ENCODE results near the gene NSG1. TPM values are rescaled to one million over a fixed set of nuclear protein-coding genes. Genes with fewer than 3 reads are reported as not detected.
A peak's percentile ranks its signal among the peaks of the same experiment; 100 is the strongest.

Gene NSG1
- total and polyA plus RNA-seq, 2 donors (not counting 1 experiment from before 2014, with no cell fraction given) = 0.17 to 1.1 TPM

DNA sequence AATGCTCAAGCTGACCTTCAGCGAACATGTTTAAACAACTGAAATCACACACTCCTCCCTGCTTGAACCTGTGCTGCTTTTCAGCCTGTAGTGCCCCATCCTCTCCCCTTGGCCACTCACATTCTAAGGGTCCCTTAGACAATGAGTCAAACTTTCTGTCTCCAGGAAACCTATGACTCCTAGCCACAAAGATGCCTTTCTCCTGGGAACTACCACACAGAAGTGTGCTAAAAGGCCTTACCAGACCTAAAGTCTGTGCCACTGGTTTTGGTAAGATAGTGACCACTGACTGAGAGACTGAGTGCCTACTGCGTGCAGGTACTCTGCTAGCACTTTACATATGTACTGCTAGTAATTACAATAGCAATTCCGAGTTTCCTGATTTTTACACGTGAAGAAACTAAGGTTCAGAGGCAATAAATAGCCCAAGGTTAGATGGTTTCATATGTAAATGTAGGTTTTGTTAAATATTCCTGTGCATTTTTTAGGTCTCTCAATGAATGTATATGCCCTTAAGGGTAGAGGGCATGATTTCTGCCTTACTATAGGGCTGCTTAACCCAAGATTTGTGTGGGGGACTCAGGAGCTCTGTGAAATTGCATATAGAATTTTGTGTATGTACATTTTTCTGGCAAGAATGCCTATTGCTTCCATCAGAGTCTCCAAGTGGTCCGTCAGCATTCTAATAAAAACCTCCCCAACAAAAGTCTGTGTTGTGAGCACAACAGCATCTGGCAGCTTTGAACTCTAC, 71.1 kb downstream of the NSG1 start:
- no peaks in the 10 kb centered on the region for H3K4me1 ChIP-seq (ENCODE audit: control insufficient read depth, extremely low read depth, insufficient read depth, low read length)
- H3K4me3 ChIP-seq (replicated peaks in 1 of 4; ENCODE audit: control extremely low read depth in 1 of 4, insufficient read depth in 1 of 4, low read depth in 3 of 4, low read length in 4 of 4) = no peak overlapping the region
- peaks cover 3% of the 10 kb centered on the region for H3K36me3 ChIP-seq (ENCODE audit: control insufficient read depth, insufficient read depth, low read length)
- H3K27ac ChIP-seq (ENCODE audit: insufficient read depth, low read length) = no peak overlapping the region
- no peaks in the 10 kb centered on the region for H4K20me1 ChIP-seq (ENCODE audit: control insufficient read depth, extremely low read depth, insufficient read depth, low read length)
- no peak overlapping the region for H3K4me2 ChIP-seq (ENCODE audit: extremely low read depth, insufficient read depth, low read length)
- no peak overlapping the region for H2AFZ ChIP-seq (ENCODE audit: low read length)
- no peak overlapping the region for H3K9ac ChIP-seq (ENCODE audit: insufficient read depth, low read length)
- no peak for TF ChIP-seq EZH2 (IDR thresholded peaks at IDR 0.05; ENCODE audit: low read length, missing control alignments)
- H3K27me3 ChIP-seq (ENCODE audit: control insufficient read depth, insufficient read depth, low read length) = no peaks in the 10 kb centered on the region
- H3K79me2 ChIP-seq (ENCODE audit: control insufficient read depth, insufficient read depth, low read length) = no peaks in the 10 kb centered on the region
- H3K9me3 ChIP-seq (ENCODE audit: control insufficient read depth, insufficient read depth, low read depth, low read length) = no peaks in the 10 kb centered on the region
- peak in 1 of 2 donors; percentile 87 for DNase-seq (ENCODE audit: low read depth in 2 of 2)

DNA sequence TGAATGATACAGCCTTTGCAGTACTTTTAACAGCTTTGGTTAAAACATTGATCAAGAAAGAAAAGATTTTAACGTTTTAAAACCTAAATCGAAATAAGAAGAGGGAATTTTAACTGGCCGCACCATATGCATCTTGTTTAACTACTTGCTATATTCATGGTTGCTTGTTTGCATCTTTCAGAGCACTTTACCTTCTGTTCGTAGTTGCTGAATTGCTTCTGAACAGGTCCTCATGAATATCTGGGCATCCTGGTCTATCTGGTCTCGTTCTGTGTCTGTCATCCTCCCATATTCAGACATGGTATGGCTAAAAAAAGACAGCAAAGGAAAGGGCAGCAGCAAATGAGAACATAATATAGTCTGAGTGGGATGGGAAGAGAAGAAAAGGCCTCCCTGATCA, 72.3 kb downstream of the NSG1 start:
- no peak for DNase-seq (ENCODE audit: low read depth in 2 of 2)
- Histone ChIP-seq H3K4me3 (replicated peaks in 1 of 4; ENCODE audit: control extremely low read depth in 1 of 4, insufficient read depth in 1 of 4, low read depth in 3 of 4, low read length in 4 of 4) (no peak overlapping the region), H3K4me1 (ENCODE audit: control insufficient read depth, extremely low read depth, insufficient read depth, low read length) (no peaks in the 10 kb centered on the region), H3K79me2 (ENCODE audit: control insufficient read depth, insufficient read depth, low read length) (no peaks in the 10 kb centered on the region), H3K4me2 (ENCODE audit: extremely low read depth, insufficient read depth, low read length) (no peak overlapping the region), H3K9me3 (ENCODE audit: control insufficient read depth, insufficient read depth, low read depth, low read length) (no peaks in the 10 kb centered on the region), H3K9ac (ENCODE audit: insufficient read depth, low read length) (no peak overlapping the region), H3K36me3 (ENCODE audit: control insufficient read depth, insufficient read depth, low read length) (peaks cover 3% of the 10 kb centered on the region), H3K27ac (ENCODE audit: insufficient read depth, low read length) (no peak overlapping the region), H3K27me3 (ENCODE audit: control insufficient read depth, insufficient read depth, low read length) (no peaks in the 10 kb centered on the region), H4K20me1 (ENCODE audit: control insufficient read depth, extremely low read depth, insufficient read depth, low read length) (no peaks in the 10 kb centered on the region), H2AFZ (ENCODE audit: low read length) (no peak overlapping the region)
- TF ChIP-seq CTCF (conservative IDR thresholded peaks at IDR 0.05 in 1 of 2, IDR thresholded peaks at IDR 0.05 in 1 of 2; ENCODE audit: low read depth in 1 of 2, low read length in 2 of 2) = no peak
- TF ChIP-seq EZH2 (IDR thresholded peaks at IDR 0.05; ENCODE audit: low read length, missing control alignments) = no peak

- Histone ChIP-seq H3K4me1 (ENCODE audit: control insufficient read depth, extremely low read depth, insufficient read depth, low read length) (no peaks in the 10 kb centered on the region), H3K27ac (ENCODE audit: insufficient read depth, low read length) (no peak overlapping the region), H3K79me2 (ENCODE audit: control insufficient read depth, insufficient read depth, low read length) (no peaks in the 10 kb centered on the region), H3K27me3 (ENCODE audit: control insufficient read depth, insufficient read depth, low read length) (no peaks in the 10 kb centered on the region), H3K9me3 (ENCODE audit: control insufficient read depth, insufficient read depth, low read depth, low read length) (no peaks in the 10 kb centered on the region), H3K4me3 (replicated peaks in 1 of 4; ENCODE audit: control extremely low read depth in 1 of 4, insufficient read depth in 1 of 4, low read depth in 3 of 4, low read length in 4 of 4) (no peak overlapping the region), H3K4me2 (ENCODE audit: extremely low read depth, insufficient read depth, low read length) (no peak overlapping the region), H2AFZ (ENCODE audit: low read length) (no peak overlapping the region), H3K9ac (ENCODE audit: insufficient read depth, low read length) (no peak overlapping the region), H4K20me1 (ENCODE audit: control insufficient read depth, extremely low read depth, insufficient read depth, low read length) (no peaks in the 10 kb centered on the region), H3K36me3 (ENCODE audit: control insufficient read depth, insufficient read depth, low read length) (peaks cover 5% of the 10 kb centered on the region)
- no peak for DNase-seq (ENCODE audit: low read depth in 2 of 2)
- TF ChIP-seq EZH2 (IDR thresholded peaks at IDR 0.05; ENCODE audit: low read length, missing control alignments) = no peak
- TF ChIP-seq CTCF (conservative IDR thresholded peaks at IDR 0.05 in 1 of 2, IDR thresholded peaks at IDR 0.05 in 1 of 2; ENCODE audit: low read depth in 1 of 2, low read length in 2 of 2) = no peak
Measured at GRCh38 chr4:4460759-4461158, 73.9 kb downstream of the NSG1 start.

All from fibroblast of lung (primary cell).